ENCODE results near the gene TRMT6.
A peak's percentile ranks its signal among the peaks of the same experiment; 100 is the strongest.

Gene TRMT6

GRCh38 chr20:5950271-5951031 is at the start of gene TRMT6, which contains the start of gene MCM8:
Gene TRMT6 (minus strand): TSS chr20:5950533. CDS start chr20:5950405, 128 bp downstream.
Gene MCM8 (plus strand): TSS chr20:5950652. CDS start chr20:5952016, 1,364 bp downstream.
- DNase-seq = peak; percentile 95

GRCh38 chr20:5999783-6000182 is 49.5 kb upstream of the TRMT6 start:
- in situ Hi-C loops (cut with HindIII; ENCODE audit: low pct_ligation_motif_present, low pct_unique_long_range_greater_than_20kb, low sequenced_read_pairs) = no loop called here
- DNase-seq = no peak

More at GRCh38 chr20:5950271-5951031, at the start of gene TRMT6, which contains the start of gene MCM8:
- in situ Hi-C loops (cut with HindIII; ENCODE audit: low pct_ligation_motif_present, low pct_unique_long_range_greater_than_20kb, low sequenced_read_pairs) = no loop called here

GRCh38 chr20:5996765-5997164 is 46.4 kb upstream of the TRMT6 start:
- DNase-seq = no peak
- in situ Hi-C loops (cut with HindIII; ENCODE audit: low pct_ligation_motif_present, low pct_unique_long_range_greater_than_20kb, low sequenced_read_pairs) = no loop called here

GRCh38 chr20:5991623-5992441 is 41.5 kb upstream of the TRMT6 start:
- DNase-seq = peak; percentile 66
- in situ Hi-C loops (cut with HindIII; ENCODE audit: low pct_ligation_motif_present, low pct_unique_long_range_greater_than_20kb, low sequenced_read_pairs) = no loop called here

- no peak for DNase-seq
- in situ Hi-C loops (cut with HindIII; ENCODE audit: low pct_ligation_motif_present, low pct_unique_long_range_greater_than_20kb, low sequenced_read_pairs) = no loop called here
Measured at GRCh38 chr20:5990946-5991345, 40.6 kb upstream of the TRMT6 start.

GRCh38 chr20:5989539-5989938 is 39.2 kb upstream of the TRMT6 start:
- in situ Hi-C loops (cut with HindIII; ENCODE audit: low pct_ligation_motif_present, low pct_unique_long_range_greater_than_20kb, low sequenced_read_pairs) = no loop called here
- DNase-seq = no peak

GRCh38 chr20:5987383-5987782 is 37.0 kb upstream of the TRMT6 start:
- no peak for DNase-seq
- in situ Hi-C loops (cut with HindIII; ENCODE audit: low pct_ligation_motif_present, low pct_unique_long_range_greater_than_20kb, low sequenced_read_pairs) = no loop called here

GRCh38 chr20:5980720-5981538 is 30.6 kb upstream of the TRMT6 start:
- in situ Hi-C loops (cut with HindIII; ENCODE audit: low pct_ligation_motif_present, low pct_unique_long_range_greater_than_20kb, low sequenced_read_pairs) = no loop called here
- no peak for DNase-seq

- no peak for DNase-seq
- in situ Hi-C loops (cut with HindIII; ENCODE audit: low pct_ligation_motif_present, low pct_unique_long_range_greater_than_20kb, low sequenced_read_pairs) = no loop called here
Measured at GRCh38 chr20:5979801-5980200, 29.5 kb upstream of the TRMT6 start.

GRCh38 chr20:5977975-5978374 is 27.6 kb upstream of the TRMT6 start:
- in situ Hi-C loops (cut with HindIII; ENCODE audit: low pct_ligation_motif_present, low pct_unique_long_range_greater_than_20kb, low sequenced_read_pairs) = no loop called here
- DNase-seq = no peak

- DNase-seq = no peak
- in situ Hi-C loops (cut with HindIII; ENCODE audit: low pct_ligation_motif_present, low pct_unique_long_range_greater_than_20kb, low sequenced_read_pairs) = no loop called here
Measured at GRCh38 chr20:5977223-5977622, 26.9 kb upstream of the TRMT6 start.

- in situ Hi-C loops (cut with HindIII; ENCODE audit: low pct_ligation_motif_present, low pct_unique_long_range_greater_than_20kb, low sequenced_read_pairs) = no loop called here
- DNase-seq = no peak
Measured at GRCh38 chr20:5975778-5976177, 25.4 kb upstream of the TRMT6 start.

- in situ Hi-C loops (cut with HindIII; ENCODE audit: low pct_ligation_motif_present, low pct_unique_long_range_greater_than_20kb, low sequenced_read_pairs) = no loop called here
- DNase-seq = no peak
Measured at GRCh38 chr20:5974531-5974930, 24.2 kb upstream of the TRMT6 start.

GRCh38 chr20:5973971-5974370 is 23.6 kb upstream of the TRMT6 start:
- in situ Hi-C loops (cut with HindIII; ENCODE audit: low pct_ligation_motif_present, low pct_unique_long_range_greater_than_20kb, low sequenced_read_pairs) = no loop called here
- DNase-seq = no peak

GRCh38 chr20:5973172-5973571 is 22.8 kb upstream of the TRMT6 start:
- in situ Hi-C loops (cut with HindIII; ENCODE audit: low pct_ligation_motif_present, low pct_unique_long_range_greater_than_20kb, low sequenced_read_pairs) = no loop called here
- peak; percentile 94 for DNase-seq

- no peak for DNase-seq
- in situ Hi-C loops (cut with HindIII; ENCODE audit: low pct_ligation_motif_present, low pct_unique_long_range_greater_than_20kb, low sequenced_read_pairs) = no loop called here
Measured at GRCh38 chr20:5971203-5971602, 20.9 kb upstream of the TRMT6 start.

- in situ Hi-C loops (cut with HindIII; ENCODE audit: low pct_ligation_motif_present, low pct_unique_long_range_greater_than_20kb, low sequenced_read_pairs) = no loop called here
- DNase-seq = no peak
Measured at GRCh38 chr20:5970381-5970780, 20.0 kb upstream of the TRMT6 start.

- no peak for DNase-seq
- in situ Hi-C loops (cut with HindIII; ENCODE audit: low pct_ligation_motif_present, low pct_unique_long_range_greater_than_20kb, low sequenced_read_pairs) = no loop called here
Measured at GRCh38 chr20:5969940-5970339, 19.6 kb upstream of the TRMT6 start.

Measured in ACHN (cell line).